LHCN-M2 (cell line): ENCODE results near the gene PRORP. TPM values are rescaled to one million over a fixed set of nuclear protein-coding genes. Genes with fewer than 3 reads are reported as not detected.

Source experiments
- total RNA-seq: library from RNA; depleted of rRNA; stranded (reverse); fragments of >200 nt; gene quantifications from 2 replicates; pipeline ENCODE4 v1.2.3, GENCODE V29; 2014; rRNA removed

Gene PRORP
- total RNA-seq, 1 experiment from 2014 or later, result 54.4 TPM

Other genes starting within 250 kb of the PRORP start
- gene BAZ1A, start 247.2 kb upstream of the PRORP start, total RNA-seq, result 39.4 and 49.1 TPM in 2 replicates
- 75.8 and 81.1 TPM in 2 replicates for gene SRP54, start 139.6 kb upstream of the PRORP start, total RNA-seq
- gene FAM177A1, start 76.3 kb upstream of the PRORP start, total RNA-seq, result 58.6 and 61.2 TPM in 2 replicates
- gene PPP2R3C, start 562 bp upstream of the PRORP start, total RNA-seq, result 39.9 and 58.6 TPM in 2 replicates
- gene PSMA6, start 169.8 kb downstream of the PRORP start, total RNA-seq, result 221 and 262 TPM in 2 replicates